ENCODE measurements around the gene DPP10.

DPP10 gene

GRCh38 chr2:114880046-114880445 is 437.6 kb downstream of the DPP10 start:
- H3K36me3 ChIP-seq (ENCODE audit: insufficient read depth, low read length): no peaks in the 10 kb centered on the region
- no peak overlapping the region for H3K4me3 ChIP-seq (ENCODE audit: low read length, poor library complexity, severe bottlenecking)
- no peaks in the 10 kb centered on the region for H3F3A ChIP-seq (ENCODE audit: low read depth)
- no peaks in the 10 kb centered on the region for H3K79me2 ChIP-seq (ENCODE audit: insufficient read depth, low read length)
- no peaks in the 10 kb centered on the region for H3K9me3 ChIP-seq (ENCODE audit: insufficient read depth, low read depth, low read length)
- TF ChIP-seq EZH2phosphoT487 (IDR thresholded peaks at IDR 0.05; ENCODE audit: borderline replicate concordance) (no peak), CTCF (conservative IDR thresholded peaks at IDR 0.05; ENCODE audit: low read length) (no peak)
- no peaks in the 10 kb centered on the region for H4K20me1 ChIP-seq (ENCODE audit: insufficient read depth, low read length, poor library complexity, severe bottlenecking)
- no peak overlapping the region for H3K4me2 ChIP-seq (ENCODE audit: low read depth, low read length, poor library complexity, severe bottlenecking)
- H3K27me3 ChIP-seq (ENCODE audit: insufficient read depth, low read length, poor library complexity, severe bottlenecking): no peaks in the 10 kb centered on the region
- H2AFZ ChIP-seq (ENCODE audit: low read length): no peak overlapping the region
- H3K4me1 ChIP-seq (ENCODE audit: insufficient read depth, low read length, poor library complexity, severe bottlenecking): no peaks in the 10 kb centered on the region
- no peak overlapping the region for H3K9ac ChIP-seq (ENCODE audit: low read depth, low read length, poor library complexity, severe bottlenecking)
- H3K9me2 ChIP-seq (replicated peaks; ENCODE audit: low read depth, low read length): no peaks in the 10 kb centered on the region

GRCh38 chr2:114919985-114920384 is 477.5 kb downstream of the DPP10 start:
- no peaks in the 10 kb centered on the region for H3K4me1 ChIP-seq (ENCODE audit: insufficient read depth, low read length, poor library complexity, severe bottlenecking)
- no peak overlapping the region for H2AFZ ChIP-seq (ENCODE audit: low read length)
- no peaks in the 10 kb centered on the region for H3K9me3 ChIP-seq (ENCODE audit: insufficient read depth, low read depth, low read length)
- H3K27me3 ChIP-seq (ENCODE audit: insufficient read depth, low read length, poor library complexity, severe bottlenecking): no peaks in the 10 kb centered on the region
- no peak overlapping the region for H3K4me2 ChIP-seq (ENCODE audit: low read depth, low read length, poor library complexity, severe bottlenecking)
- TF ChIP-seq EZH2phosphoT487 (IDR thresholded peaks at IDR 0.05; ENCODE audit: borderline replicate concordance) (no peak), CTCF (conservative IDR thresholded peaks at IDR 0.05; ENCODE audit: low read length) (no peak)
- no peaks in the 10 kb centered on the region for H3K36me3 ChIP-seq (ENCODE audit: insufficient read depth, low read length)
- no peaks in the 10 kb centered on the region for H3K79me2 ChIP-seq (ENCODE audit: insufficient read depth, low read length)
- no peak overlapping the region for H3K9ac ChIP-seq (ENCODE audit: low read depth, low read length, poor library complexity, severe bottlenecking)
- H4K20me1 ChIP-seq (ENCODE audit: insufficient read depth, low read length, poor library complexity, severe bottlenecking): no peaks in the 10 kb centered on the region
- H3F3A ChIP-seq (ENCODE audit: low read depth): no peaks in the 10 kb centered on the region
- no peak overlapping the region for H3K4me3 ChIP-seq (ENCODE audit: low read length, poor library complexity, severe bottlenecking)
- H3K9me2 ChIP-seq (replicated peaks; ENCODE audit: low read depth, low read length): no peaks in the 10 kb centered on the region

- TF ChIP-seq EZH2phosphoT487 (IDR thresholded peaks at IDR 0.05; ENCODE audit: borderline replicate concordance) (no peak), CTCF (conservative IDR thresholded peaks at IDR 0.05; ENCODE audit: low read length) (no peak)
- H3K27me3 ChIP-seq (ENCODE audit: insufficient read depth, low read length, poor library complexity, severe bottlenecking): no peaks in the 10 kb centered on the region
- H3K9me3 ChIP-seq (ENCODE audit: insufficient read depth, low read depth, low read length): no peaks in the 10 kb centered on the region
- H2AFZ ChIP-seq (ENCODE audit: low read length): no peak overlapping the region
- no peak overlapping the region for H3K9ac ChIP-seq (ENCODE audit: low read depth, low read length, poor library complexity, severe bottlenecking)
- no peak overlapping the region for H3K4me3 ChIP-seq (ENCODE audit: low read length, poor library complexity, severe bottlenecking)
- H4K20me1 ChIP-seq (ENCODE audit: insufficient read depth, low read length, poor library complexity, severe bottlenecking): no peaks in the 10 kb centered on the region
- no peaks in the 10 kb centered on the region for H3F3A ChIP-seq (ENCODE audit: low read depth)
- H3K36me3 ChIP-seq (ENCODE audit: insufficient read depth, low read length): no peaks in the 10 kb centered on the region
- no peaks in the 10 kb centered on the region for H3K4me1 ChIP-seq (ENCODE audit: insufficient read depth, low read length, poor library complexity, severe bottlenecking)
- no peaks in the 10 kb centered on the region for H3K9me2 ChIP-seq (replicated peaks; ENCODE audit: low read depth, low read length)
- H3K4me2 ChIP-seq (ENCODE audit: low read depth, low read length, poor library complexity, severe bottlenecking): no peak overlapping the region
- H3K79me2 ChIP-seq (ENCODE audit: insufficient read depth, low read length): no peaks in the 10 kb centered on the region
These were observed 479.6 kb downstream of the DPP10 start for GRCh38 chr2:114922076-114922475.
